Right atrium auricular region (tissue), 2 donors: Measurements from ENCODE around the gene CDHR1. TPM values are rescaled to one million over a fixed set of nuclear protein-coding genes. Genes with fewer than 3 reads are reported as not detected.

ENCODE experiments used
- DNase-seq: peaks from one replicate; pipeline ENCODE4 v3.0.0-alpha.2; 2019; ENCODE audit warnings: low spot score
- H3K27ac ChIP-seq, 2 donors: fragments of 200-600 bp; sonication (generic); 1 replicate in 1 of 2; 2 replicates in 1 of 2; pipeline ENCODE4 v1.5.1; 2016 to 2019
- H3K27me3 ChIP-seq, 2 donors: fragments of 200-600 bp; sonication (generic); one replicate each; pipeline versions ENCODE4 v1.5.1 to v1.6.0; 2017 to 2019
- H3K36me3 ChIP-seq: fragments of 200-600 bp; sonication (generic); one replicate; pipeline ENCODE4 v1.5.1; 2016
- H3K4me1 ChIP-seq, 2 donors: fragments of 200-600 bp; sonication (generic); one replicate each; pipeline versions ENCODE4 v1.5.1 to v1.6.0; 2017 to 2019
- H3K4me3 ChIP-seq, 2 donors: fragments of 200-600 bp; sonication (generic); 1 replicate in 1 of 2; 2 replicates in 1 of 2; pipeline ENCODE4 v1.5.1; 2017 to 2019; ENCODE audit warnings: mild to moderate bottlenecking in 1 of 2, moderate library complexity in 1 of 2
- H3K9me3 ChIP-seq, 2 donors: fragments of 200-600 bp; sonication (generic); one replicate each; pipeline ENCODE4 v1.5.1; 2019
- CTCF ChIP-seq, 2 donors: fragments of 200-600 bp; sonication (generic); IDR thresholded peaks; one replicate each; pipeline ENCODE4 v1.5.1; 2019; ENCODE audit warnings: antibody characterized with exemption in 2 of 2
- total RNA-seq, 2 donors: library from RNA; depleted of rRNA; stranded (reverse); fragments of >200 nt; gene quantifications; one replicate each; pipeline ENCODE4 v1.1.0, GENCODE V29; 2016

Gene CDHR1
- total RNA-seq, 2 donors from 2014 or later = 0.55 to 1.6 TPM

- Histone ChIP-seq H3K27ac (no peak overlapping the region), H3K9me3 (no peaks in the 10 kb centered on the region), H3K4me1 (no peaks in the 10 kb centered on the region), H3K4me3 (no peak overlapping the region), H3K27me3 (no peaks in the 10 kb centered on the region), H3K36me3 (no peaks in the 10 kb centered on the region)
- DNase-seq = no peak
- TF ChIP-seq CTCF (IDR thresholded peaks at IDR 0.05) = no peak
Observed at GRCh38 chr10:84217746-84218145, 23.4 kb downstream of the CDHR1 start.

GRCh38 chr10:84221916-84222315 is 27.6 kb downstream of the CDHR1 start:
- no peak overlapping the region for H3K27ac ChIP-seq
- no peaks in the 10 kb centered on the region for H3K4me1 ChIP-seq
- H3K9me3 ChIP-seq = no peaks in the 10 kb centered on the region
- no peak for TF ChIP-seq CTCF (IDR thresholded peaks at IDR 0.05)
- no peak for DNase-seq
- H3K27me3 ChIP-seq = no peaks in the 10 kb centered on the region
- H3K36me3 ChIP-seq = no peaks in the 10 kb centered on the region
- H3K4me3 ChIP-seq = no peak overlapping the region

- H3K9me3 ChIP-seq = no peaks in the 10 kb centered on the region
- no peaks in the 10 kb centered on the region for H3K4me1 ChIP-seq
- no peak for DNase-seq
- H3K27me3 ChIP-seq = no peaks in the 10 kb centered on the region
- no peak overlapping the region for H3K27ac ChIP-seq
- H3K36me3 ChIP-seq = no peaks in the 10 kb centered on the region
- no peak overlapping the region for H3K4me3 ChIP-seq
- TF ChIP-seq CTCF (IDR thresholded peaks at IDR 0.05) = no peak
Observed at GRCh38 chr10:84224411-84225028, 30.2 kb downstream of the CDHR1 start.

- no peak within 1 kb of the TSS for H3K4me3 ChIP-seq
- TF ChIP-seq CTCF (IDR thresholded peaks at IDR 0.05) = no peak
- no peak within 1 kb of the TSS for H3K27ac ChIP-seq
- DNase-seq = no peak
- no peaks in the 10 kb centered on the region for H3K9me3 ChIP-seq
- H3K27me3 ChIP-seq = no peaks in the 10 kb centered on the region
- H3K4me1 ChIP-seq = no peaks in the 10 kb centered on the region
- no peaks in the 10 kb centered on the region for H3K36me3 ChIP-seq
Observed at GRCh38 chr10:84225427-84226173, 31.3 kb downstream of the CDHR1 start, which contains the start of gene LRIT2. Gene LRIT2, minus strand, starts transcription at chr10:84225544. Its CDS starts 24 bp downstream, at chr10:84225520.

- no peaks in the 10 kb centered on the region for H3K9me3 ChIP-seq
- no peak overlapping the region for H3K4me3 ChIP-seq
- DNase-seq = no peak
- no peaks in the 10 kb centered on the region for H3K27me3 ChIP-seq
- no peak for TF ChIP-seq CTCF (IDR thresholded peaks at IDR 0.05)
- no peak overlapping the region for H3K27ac ChIP-seq
- no peaks in the 10 kb centered on the region for H3K36me3 ChIP-seq
- H3K4me1 ChIP-seq = no peaks in the 10 kb centered on the region
Observed at GRCh38 chr10:84226616-84227015, 32.3 kb downstream of the CDHR1 start.
